ENCODE results near the gene PLA2G2C.

DNA sequence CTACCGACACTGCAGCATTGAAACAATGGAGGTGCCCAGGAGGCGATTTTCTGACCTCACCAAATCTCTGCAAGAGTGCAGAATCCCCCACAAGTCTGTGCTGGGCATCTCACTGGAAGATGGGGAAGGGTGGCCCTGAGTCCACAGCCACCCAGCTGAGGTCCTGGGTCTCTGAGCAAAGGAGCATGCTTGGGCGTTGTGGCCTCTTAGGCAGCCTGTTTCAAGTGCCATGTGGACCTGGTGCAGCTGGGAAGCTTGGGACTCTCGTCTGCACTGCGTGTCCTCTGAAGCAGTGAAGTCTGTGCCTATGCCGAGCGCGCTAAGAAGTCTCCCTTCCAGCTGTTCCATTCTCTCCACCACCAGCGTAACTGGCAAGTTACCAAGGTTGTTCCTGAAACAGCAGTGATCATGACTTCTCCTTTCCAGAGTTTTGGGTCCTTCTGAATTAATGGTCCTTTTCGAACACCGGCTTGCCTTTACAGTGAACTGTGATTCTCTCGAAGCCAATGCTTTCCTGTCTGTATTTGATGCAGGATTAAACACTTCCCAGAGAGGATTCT, 5.0 kb upstream of the PLA2G2C start:
- TF ChIP-seq, protein P1, sequence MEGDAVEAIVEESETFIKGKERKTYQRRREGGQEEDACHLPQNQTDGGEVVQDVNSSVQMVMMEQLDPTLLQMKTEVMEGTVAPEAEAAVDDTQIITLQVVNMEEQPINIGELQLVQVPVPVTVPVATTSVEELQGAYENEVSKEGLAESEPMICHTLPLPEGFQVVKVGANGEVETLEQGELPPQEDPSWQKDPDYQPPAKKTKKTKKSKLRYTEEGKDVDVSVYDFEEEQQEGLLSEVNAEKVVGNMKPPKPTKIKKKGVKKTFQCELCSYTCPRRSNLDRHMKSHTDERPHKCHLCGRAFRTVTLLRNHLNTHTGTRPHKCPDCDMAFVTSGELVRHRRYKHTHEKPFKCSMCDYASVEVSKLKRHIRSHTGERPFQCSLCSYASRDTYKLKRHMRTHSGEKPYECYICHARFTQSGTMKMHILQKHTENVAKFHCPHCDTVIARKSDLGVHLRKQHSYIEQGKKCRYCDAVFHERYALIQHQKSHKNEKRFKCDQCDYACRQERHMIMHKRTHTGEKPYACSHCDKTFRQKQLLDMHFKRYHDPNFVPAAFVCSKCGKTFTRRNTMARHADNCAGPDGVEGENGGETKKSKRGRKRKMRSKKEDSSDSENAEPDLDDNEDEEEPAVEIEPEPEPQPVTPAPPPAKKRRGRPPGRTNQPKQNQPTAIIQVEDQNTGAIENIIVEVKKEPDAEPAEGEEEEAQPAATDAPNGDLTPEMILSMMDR (IDR thresholded peaks at IDR 0.05; ENCODE audit: low read length): no peak
- TF ChIP-seq EZH2 (optimal IDR thresholded peaks at IDR 0.05; ENCODE audit: low read depth, low read length) (no peak), EZH2phosphoT487 (IDR thresholded peaks at IDR 0.05; ENCODE audit: low read length) (no peak)
